OCI-LY7 (cell line): ENCODE results near the gene GALNT4. TPM values are rescaled to one million over a fixed set of nuclear protein-coding genes. Genes with fewer than 3 reads are reported as not detected.

Source experiments
- BruUV-seq: library from RNA; stranded (reverse); fragments of 400-500 nt; replicated peaks from 2 replicates; lab custom pipeline; 2021; lab: Mats Ljungman, UMichigan
- CTCF ChIA-PET: fragments of 300-600 bp; sonication (Branson Sonifier 250); formaldehyde crosslinking; loops from one replicate; lab custom pipeline; 2022; ENCODE audit warnings: antibody characterized with exemption; ENCODE audit not compliant: unreplicated experiment; lab: Charles Lee
- POLR2A ChIA-PET: fragments of 300-600 bp; sonication (Branson Sonifier 250); formaldehyde crosslinking; loops from one replicate; lab custom pipeline; 2022; ENCODE audit warnings: antibody characterized with exemption; lab: Charles Lee
- DNase-seq: peaks from one replicate; pipeline ENCODE4 v3.0.0-alpha.2; 2015; ENCODE audit warnings: low spot score
- H2AFZ ChIP-seq: fragments of 200-600 bp; sonication (generic), shearing (Covaris generic); 2 replicates; pipeline ENCODE4 v1.6.1; 2014; ENCODE audit warnings: mild to moderate bottlenecking, antibody characterized with exemption, low read length, moderate library complexity
- H3K27ac ChIP-seq: fragments of 200-600 bp; sonication (generic); 2 replicates; pipeline ENCODE4 v1.5.1; 2014; ENCODE audit warnings: mixed run types, low read depth, mild to moderate bottlenecking, moderate library complexity, low read length, inconsistent platforms; ENCODE audit not compliant: poor library complexity, severe bottlenecking
- H3K36me3 ChIP-seq: fragments of 200-600 bp; sonication (generic); 2 replicates; pipeline ENCODE4 v1.6.1; 2014; ENCODE audit warnings: mild to moderate bottlenecking, antibody characterized with exemption, low read length, moderate library complexity, mixed read lengths; ENCODE audit not compliant: insufficient read depth
- H3K4me1 ChIP-seq: fragments of 200-600 bp; sonication (generic); 2 replicates; pipeline ENCODE4 v1.5.1; 2014; ENCODE audit warnings: mild to moderate bottlenecking, low read length; ENCODE audit not compliant: insufficient read depth, poor library complexity, severe bottlenecking
- H3K4me2 ChIP-seq: fragments of 200-600 bp; sonication (generic); 2 replicates; pipeline ENCODE4 v1.6.1; 2014; ENCODE audit warnings: mild to moderate bottlenecking, low read length
- H3K4me3 ChIP-seq: fragments of 200-600 bp; sonication (generic); 2 replicates; pipeline ENCODE4 v1.5.1; 2014; ENCODE audit warnings: mild to moderate bottlenecking, low read depth, low read length; ENCODE audit not compliant: poor library complexity, severe bottlenecking
- H3K79me2 ChIP-seq: fragments of 200-600 bp; sonication (generic); 2 replicates; pipeline ENCODE4 v1.6.1; 2016; ENCODE audit warnings: low read depth, mild to moderate bottlenecking, low read length, moderate library complexity, mixed read lengths; ENCODE audit not compliant: insufficient read depth
- H3K9me2 ChIP-seq: fragments of 200-600 bp; sonication (generic); 2 replicates; pipeline ENCODE4 v1.6.1; 2016; ENCODE audit warnings: mild to moderate bottlenecking, low read length, mixed read lengths; ENCODE audit not compliant: insufficient read depth
- H3K9me3 ChIP-seq: fragments of 200-600 bp; sonication (generic); 2 replicates; pipeline ENCODE4 v1.6.1; 2014; ENCODE audit warnings: mild to moderate bottlenecking, mixed run types, low read length, mixed read lengths
- H4K20me1 ChIP-seq: fragments of 200-600 bp; sonication (generic); 2 replicates; pipeline ENCODE4 v1.6.1; 2014; ENCODE audit warnings: mild to moderate bottlenecking, antibody characterized with exemption, low read length, moderate library complexity, mixed read lengths; ENCODE audit not compliant: insufficient read depth
- EZH2phosphoT487 ChIP-seq: fragments of 200-600 bp; sonication (generic); IDR thresholded peaks from 2 replicates; pipeline ENCODE4 v1.6.1; 2018; ENCODE audit warnings: low read depth, borderline replicate concordance, mild to moderate bottlenecking, mixed run types, antibody characterized with exemption, low read length, moderate library complexity, mixed read lengths
- intact Hi-C: fragments of 100-400 bp; cut with micrococcal nuclease; formaldehyde crosslinking; loops from one replicate; pipeline ENCODE4 v1.10.0; 2022; ENCODE audit not compliant: unreplicated experiment
- total RNA-seq, 2 experiments: library from RNA; depleted of rRNA in 1 of 2; stranded (reverse); fragments of >200 nt in 1 of 2; shearing (Covaris generic) in 1 of 2; gene quantifications; 2 replicates each; pipeline ENCODE4 v1.2.3, GENCODE V29; 2014 to 2022
- TF ChIP-seq, protein P1 (sequence below): fragments of 200-600 bp; sonication (generic); conservative IDR thresholded peaks from 2 replicates; pipeline ENCODE4 v1.5.1; 2014; ENCODE audit warnings: mild to moderate bottlenecking, antibody characterized with exemption, low read length, moderate library complexity, mixed read lengths

Gene GALNT4
- total RNA-seq, 2 experiments from 2014 or later: 2.1 to 3.7 TPM

DNA sequence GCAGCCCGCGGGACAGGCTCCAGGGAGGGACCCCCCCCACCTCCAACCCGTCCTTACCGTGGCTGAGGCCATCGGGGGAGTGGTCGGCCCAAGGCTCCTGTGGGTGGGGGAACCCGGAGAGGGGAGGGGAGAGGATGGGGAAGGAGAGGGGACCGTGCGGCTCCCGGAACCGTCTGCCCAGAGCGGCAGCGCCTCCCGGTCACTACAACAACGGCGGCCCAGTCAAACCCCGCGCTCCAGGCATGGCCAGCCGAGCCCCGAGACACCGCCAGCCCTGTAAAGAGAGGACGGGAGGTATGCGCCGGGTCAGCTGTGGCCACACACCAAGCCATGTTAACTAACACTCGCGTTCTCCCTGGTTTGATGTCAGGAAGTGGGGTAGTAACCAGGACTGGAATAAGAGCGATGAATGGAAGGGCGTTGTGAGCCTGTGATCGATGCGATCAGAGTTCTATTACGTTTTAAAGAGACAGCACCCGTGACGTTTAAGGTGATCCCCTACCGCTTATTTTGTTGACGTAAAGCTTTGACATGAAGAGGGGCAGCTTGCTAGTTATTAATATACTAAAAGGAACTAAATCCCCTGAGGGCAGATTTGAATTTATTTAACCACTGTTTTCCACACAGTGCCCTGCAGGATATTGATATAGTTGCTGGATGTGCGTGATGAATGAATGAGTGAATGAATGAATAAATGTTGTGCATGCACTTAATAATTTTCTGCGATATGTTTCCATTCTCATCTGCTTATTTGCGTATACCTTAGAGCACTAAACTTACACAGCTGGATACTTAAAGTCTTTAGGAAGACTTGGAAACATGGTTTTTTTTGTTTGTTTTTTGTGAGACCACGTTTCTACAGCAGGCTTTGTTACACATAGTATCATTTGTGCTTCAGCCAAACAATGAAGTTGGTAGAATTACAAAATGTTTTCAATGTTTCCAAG, 1.5 kb upstream of the GALNT4 start, which contains the start of gene POC1B:
Gene POC1B, minus strand, starts transcription at position 224 of the 947 bp plus-strand sequence. Its CDS starts 152 bp downstream, at position 72.
- Histone ChIP-seq H3K9me2 (no peaks in the 10 kb centered on the region), H3K27ac (peak within 1 kb of the TSS; percentile 77), H2AFZ (peak within 1 kb of the TSS; percentile 100), H3K36me3 (peaks cover 26% of the 10 kb centered on the region), H3K4me2 (peak within 1 kb of the TSS; percentile 89), H4K20me1 (peaks cover 6% of the 10 kb centered on the region; the same call in 1 of the 2 replicates), H3K79me2 (peaks cover 32% of the 10 kb centered on the region; the same call in 1 of the 2 replicates), H3K4me3 (peak within 1 kb of the TSS; percentile 94), H3K4me1 (peaks cover 31% of the 10 kb centered on the region), H3K9me3 (no peaks in the 10 kb centered on the region)
- ChIA-PET POLR2A (interaction anchor here (0.5 to 2.6 kb wide), 3 partner anchors 14 to 1383 kb away, joined by 3 to 9 read pairs (median 4); no protein-coding TSS in a partner anchor), CTCF (interaction anchor here (1.0 kb wide), 1 partner anchor 17 kb away, joined by 3 read pairs; no protein-coding TSS in a partner anchor)
- DNase-seq: peak; percentile 87
- intact Hi-C loops: loop anchor here (2.0 to 5.0 kb wide), 4 partner anchors 179 to 1384 kb away; partner anchors contain the start of genes ATP2B1, CEP290 and TMTC3
- BruUV-seq: TSS peak; percentile 53
- TF ChIP-seq, protein P1, sequence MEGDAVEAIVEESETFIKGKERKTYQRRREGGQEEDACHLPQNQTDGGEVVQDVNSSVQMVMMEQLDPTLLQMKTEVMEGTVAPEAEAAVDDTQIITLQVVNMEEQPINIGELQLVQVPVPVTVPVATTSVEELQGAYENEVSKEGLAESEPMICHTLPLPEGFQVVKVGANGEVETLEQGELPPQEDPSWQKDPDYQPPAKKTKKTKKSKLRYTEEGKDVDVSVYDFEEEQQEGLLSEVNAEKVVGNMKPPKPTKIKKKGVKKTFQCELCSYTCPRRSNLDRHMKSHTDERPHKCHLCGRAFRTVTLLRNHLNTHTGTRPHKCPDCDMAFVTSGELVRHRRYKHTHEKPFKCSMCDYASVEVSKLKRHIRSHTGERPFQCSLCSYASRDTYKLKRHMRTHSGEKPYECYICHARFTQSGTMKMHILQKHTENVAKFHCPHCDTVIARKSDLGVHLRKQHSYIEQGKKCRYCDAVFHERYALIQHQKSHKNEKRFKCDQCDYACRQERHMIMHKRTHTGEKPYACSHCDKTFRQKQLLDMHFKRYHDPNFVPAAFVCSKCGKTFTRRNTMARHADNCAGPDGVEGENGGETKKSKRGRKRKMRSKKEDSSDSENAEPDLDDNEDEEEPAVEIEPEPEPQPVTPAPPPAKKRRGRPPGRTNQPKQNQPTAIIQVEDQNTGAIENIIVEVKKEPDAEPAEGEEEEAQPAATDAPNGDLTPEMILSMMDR: no peak
- no peak for TF ChIP-seq EZH2phosphoT487

DNA sequence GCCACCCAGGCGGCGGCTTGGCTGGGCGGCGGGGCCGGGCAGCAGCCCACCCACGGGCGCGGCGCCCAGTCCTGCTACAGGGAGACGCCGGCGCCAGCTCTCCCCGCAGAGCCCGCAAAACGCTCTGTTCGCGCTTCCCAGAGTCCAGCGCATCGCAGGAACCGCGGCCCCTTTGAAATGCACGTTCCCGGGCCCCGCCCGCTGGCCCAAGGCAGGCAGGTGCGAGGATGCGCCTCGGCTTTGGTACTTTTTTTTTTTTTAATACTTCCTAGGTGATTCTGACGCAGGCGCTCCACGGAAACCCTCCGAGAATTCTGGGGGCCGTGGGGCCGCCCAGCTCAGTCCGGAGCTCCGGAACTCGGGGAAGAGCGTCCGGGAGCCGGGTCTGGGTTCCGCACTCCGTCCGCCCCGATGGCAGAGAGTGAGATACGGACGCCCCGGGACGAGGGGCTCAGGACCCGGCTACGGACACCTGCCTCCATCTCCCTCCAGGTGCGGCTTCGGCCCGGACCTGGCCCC, 768 bp upstream of the GALNT4 start:
- H3K9me2 ChIP-seq: no peaks in the 10 kb centered on the region
- no peaks in the 10 kb centered on the region for H3K9me3 ChIP-seq
- POLR2A ChIA-PET: interaction anchor here (1.4 kb wide), 1 partner anchor 54 kb away, joined by 4 read pairs; no protein-coding TSS in a partner anchor
- intact Hi-C loops: loop anchor here (2.0 to 5.0 kb wide), 4 partner anchors 178 to 1383 kb away; partner anchors contain the start of genes ATP2B1, CEP290 and TMTC3
- CTCF ChIA-PET: no interaction called here
- H3K79me2 ChIP-seq: peaks cover 37% of the 10 kb centered on the region; the same call in 1 of the 2 replicates
- H3K27ac ChIP-seq: peak overlapping the region; percentile 77
- peak overlapping the region; percentile 94 for H3K4me3 ChIP-seq
- peaks cover 31% of the 10 kb centered on the region for H3K4me1 ChIP-seq
- peak; percentile 71 for DNase-seq
- no peak for TF ChIP-seq EZH2phosphoT487
- H3K36me3 ChIP-seq: peaks cover 26% of the 10 kb centered on the region
- no TSS peak for BruUV-seq
- H2AFZ ChIP-seq: peak overlapping the region; percentile 100
- peak overlapping the region; percentile 89 for H3K4me2 ChIP-seq
- H4K20me1 ChIP-seq: peaks cover 6% of the 10 kb centered on the region; the same call in 1 of the 2 replicates
